K562 (cell line): ENCODE data around the gene PRKCB. TPM values are rescaled to one million over a fixed set of nuclear protein-coding genes. Genes with fewer than 3 reads are reported as not detected.

Source experiments
- ATAC-seq: fragments of 200-7000 bp; cut with Tn5 transposase; 3 replicates; pipeline ENCODE4 v1.9.1; 2020; ENCODE audit warnings: moderate library complexity
- BruUV-seq: library from RNA; stranded (reverse); fragments of 400-500 nt; replicated peaks from 2 replicates; lab custom pipeline; 2021; lab: Mats Ljungman, UMichigan
- CTCF ChIA-PET: fragments of 300-600 bp; formaldehyde crosslinking; extraction: SDS; loops from one replicate; lab custom pipeline; 2021; ENCODE audit warnings: low intra/inter-chr PET ratio; lab: Yijun Ruan, JAX
- POLR2A ChIA-PET: fragments of 300-600, 350-650 bp; sonication (Branson Sonifier 250); formaldehyde crosslinking; extraction: SDS; loops from one replicate; lab custom pipeline; 2021; ENCODE audit warnings: antibody characterized with exemption, inconsistent platforms; lab: Yijun Ruan, JAX
- DNase-seq, 4 experiments: peaks; one replicate each; pipeline versions ENCODE4 v3.0.0 to v3.0.0-alpha.2; 2011 to 2018; ENCODE audit warnings: low spot score in 3 of 4, mixed read lengths in 3 of 4; ENCODE audit errors: extremely low read depth in 1 of 4
- FAIRE-seq: peaks from 2 replicates; lab custom pipeline; 2011; peaks lifted over from hg19 to GRCh38; lab: Jason Lieb, UNC
- H2AFZ ChIP-seq: 2 replicates; pipeline ENCODE4 v1.6.0; 2011; ENCODE audit warnings: low read depth, low read length, control low read depth, inconsistent platforms
- H3K27ac ChIP-seq: fragments of 200-600 bp; 3 replicates; pipeline ENCODE4 v1.8.0; 2011; ENCODE audit warnings: low read depth, mild to moderate bottlenecking, control low read depth, inconsistent platforms, low read length, moderate library complexity, mixed read lengths; ENCODE audit errors: extremely low read depth
- H3K27me3 ChIP-seq, 2 experiments: fragments of 300-600 bp in 1 of 2; 2 replicates in 1 of 2; 3 replicates in 1 of 2; pipeline versions ENCODE4 v1.6.0 to v1.8.0; 2011; ENCODE audit warnings: inconsistent platforms in 2 of 2, low read length in 2 of 2, mild to moderate bottlenecking in 1 of 2, mixed read lengths in 1 of 2, moderate library complexity in 1 of 2; ENCODE audit not compliant: control insufficient read depth in 2 of 2, insufficient read depth in 2 of 2
- H3K36me3 ChIP-seq: fragments of 300-600 bp; 3 replicates; pipeline ENCODE4 v1.8.0; 2011; ENCODE audit warnings: mild to moderate bottlenecking, low read length, inconsistent platforms; ENCODE audit not compliant: control insufficient read depth, insufficient read depth
- H3K4me1 ChIP-seq, 2 experiments: fragments of 200-600 bp in 1 of 2; replicated peaks in 1 of 2; 2 replicates in 1 of 2; 3 replicates in 1 of 2; pipeline versions ENCODE4 v1.5.1 to v1.8.0; 2011; ENCODE audit warnings: inconsistent platforms in 2 of 2, low read length in 2 of 2, mild to moderate bottlenecking in 1 of 2, mixed read lengths in 1 of 2, moderate library complexity in 1 of 2; ENCODE audit not compliant: control insufficient read depth in 2 of 2, insufficient read depth in 2 of 2
- H3K4me2 ChIP-seq: 2 replicates; pipeline ENCODE4 v1.6.1; 2011; ENCODE audit warnings: low read length, control low read depth, inconsistent platforms, mixed read lengths; ENCODE audit not compliant: insufficient read depth
- H3K4me3 ChIP-seq: fragments of 200-600 bp; sonication (generic), shearing (Covaris generic); 2 replicates; pipeline ENCODE4 v1.5.1; 2016; ENCODE audit warnings: control low read depth, inconsistent platforms
- H3K79me2 ChIP-seq: fragments of 200-600 bp; 3 replicates; pipeline ENCODE4 v1.8.0; 2011; ENCODE audit warnings: low read length, inconsistent platforms; ENCODE audit not compliant: control insufficient read depth, insufficient read depth
- H3K9ac ChIP-seq, 2 experiments: 2 replicates each; pipeline versions ENCODE4 v1.6.0 to v1.6.1; 2011; ENCODE audit warnings: low read depth in 2 of 2, low read length in 2 of 2, control low read depth in 1 of 2, inconsistent platforms in 1 of 2, mild to moderate bottlenecking in 1 of 2, mixed read lengths in 1 of 2; ENCODE audit not compliant: insufficient read depth in 1 of 2
- H3K9me1 ChIP-seq: one replicate; pipeline ENCODE4 v1.6.0; 2011; ENCODE audit warnings: inconsistent platforms, mild to moderate bottlenecking, low read length, moderate library complexity; ENCODE audit not compliant: control insufficient read depth, insufficient read depth
- H3K9me3 ChIP-seq: replicated peaks from 2 replicates; pipeline ENCODE4 v1.5.1; 2011; ENCODE audit warnings: low read depth, low read length, inconsistent platforms; ENCODE audit not compliant: control insufficient read depth, insufficient read depth
- H4K20me1 ChIP-seq: replicated peaks from 2 replicates; pipeline ENCODE4 v1.6.1; 2011; ENCODE audit warnings: low read length, inconsistent platforms, mixed read lengths; ENCODE audit not compliant: control insufficient read depth, insufficient read depth
- ARID3B ChIP-seq: fragments of 250-450 bp; sonication (Bioruptor Pico); IDR thresholded peaks from 2 replicates; pipeline ENCODE4 v1.4.0; 2020; ENCODE audit warnings: borderline replicate concordance
- ATF2 ChIP-seq: sonication (generic); formaldehyde crosslinking; IDR thresholded peaks from 2 replicates; pipeline ENCODE4 v1.8.1; 2022; ENCODE audit warnings: missing genetic modification reagents
- FIP1L1 ChIP-seq: fragments of 200-400 bp; formaldehyde crosslinking; IDR thresholded peaks from 2 replicates; pipeline ENCODE4 v1.6.1; 2018; ENCODE audit warnings: mild to moderate bottlenecking, low read depth, low read length; ENCODE audit not compliant: poor library complexity, severe bottlenecking
- JUN ChIP-seq, 2 experiments: sonication (generic) in 1 of 2; formaldehyde crosslinking in 1 of 2; IDR thresholded peaks; 2 replicates each; pipeline versions ENCODE4 v1.6.1 to v1.8.0; 2012 to 2022; ENCODE audit warnings: borderline replicate concordance in 2 of 2, mild to moderate bottlenecking in 2 of 2, improper control_type of control experiment in 1 of 2, low read depth in 1 of 2, low read length in 1 of 2, missing genetic modification reagents in 1 of 2
- MAFG ChIP-seq: fragments of 450-650 bp; conservative IDR thresholded peaks from 2 replicates; pipeline ENCODE4 v1.6.1; 2016; ENCODE audit warnings: missing genetic modification characterization, missing compliant biosample characterization
- MEIS2 ChIP-seq: fragments of 450-650 bp; IDR thresholded peaks from 2 replicates; pipeline ENCODE4 v1.6.1; 2014; ENCODE audit warnings: mild to moderate bottlenecking; ENCODE audit not compliant: partially characterized antibody
- RAD21 ChIP-seq, 2 experiments: fragments of 250-450 bp in 1 of 2; fragments of 450-650 bp in 1 of 2; sonication (Bioruptor Pico) in 1 of 2; formaldehyde crosslinking in 1 of 2; IDR thresholded peaks in 1 of 2; conservative IDR thresholded peaks in 1 of 2; 2 replicates each; pipeline versions ENCODE4 v1.4.0 to v1.8.0; 2020 to 2022; ENCODE audit warnings: mild to moderate bottlenecking in 2 of 2, moderate library complexity in 1 of 2
- RBFOX2 ChIP-seq: fragments of 200-400 bp; formaldehyde crosslinking; IDR thresholded peaks from 2 replicates; pipeline ENCODE4 v1.6.1; 2017; ENCODE audit warnings: low read depth, mild to moderate bottlenecking, low read length, moderate library complexity
- SMARCB1 ChIP-seq: IDR thresholded peaks from 2 replicates; pipeline ENCODE4 v1.6.1; 2011; ENCODE audit warnings: improper control_type of control experiment, low read depth; ENCODE audit not compliant: insufficient read length
- SRSF7 ChIP-seq: fragments of 200-400 bp; formaldehyde crosslinking; optimal IDR thresholded peaks from 2 replicates; pipeline ENCODE3; 2017; ENCODE audit warnings: mild to moderate bottlenecking, low read depth, low read length
- SRSF9 ChIP-seq: fragments of 200-400 bp; formaldehyde crosslinking; IDR thresholded peaks from 2 replicates; pipeline ENCODE4 v1.6.1; 2017; ENCODE audit warnings: low read depth, low read length, borderline replicate concordance
- TEAD2 ChIP-seq: fragments of 450-650 bp; IDR thresholded peaks from 2 replicates; pipeline ENCODE4 v1.6.1; 2016; ENCODE audit warnings: missing genetic modification characterization, control low read depth, missing compliant biosample characterization
- USF1 ChIP-seq: sonication (generic); formaldehyde crosslinking; IDR thresholded peaks from 2 replicates; pipeline ENCODE4 v1.9.0; 2022; ENCODE audit warnings: mild to moderate bottlenecking, missing genetic modification reagents
- ZNF398 ChIP-seq: fragments of 250-450 bp; sonication (Bioruptor Pico); IDR thresholded peaks from 2 replicates; pipeline ENCODE4 v1.8.0; 2021; ENCODE audit warnings: moderate library complexity, mild to moderate bottlenecking, inconsistent platforms
- WGBS: fragments of 100-300 bp; shearing (Covaris generic); methylation state at CpG from one replicate; pipeline ENCODE4 v1.1.6; 2016; ENCODE audit warnings: low coverage, mixed read lengths; ENCODE audit not compliant: insufficient coverage; ENCODE audit errors: missing lambda C conversion rate; 5-methylcytosine and 5-hydroxymethylcytosine counted together
- in situ Hi-C: fragments of 300-500 bp; cut with MboI; formaldehyde crosslinking; loops from 4 replicates; pipeline ENCODE4 v1.15.0; 2018; ENCODE audit warnings: inconsistent platforms, mixed read lengths
- intact Hi-C: fragments of 100-400 bp; cut with micrococcal nuclease; formaldehyde crosslinking; loops from 2 replicates; pipeline ENCODE4 v1.14.2; 2022
- polyA plus RNA-seq, 8 experiments: library from polyadenylated mRNA; depleted of rRNA in 4 of 8; stranded (reverse) in 5 of 8; unstranded in 3 of 8; fragments of >200 nt; fragmentation: Nextera tagmentation in 2 of 8; fragmentation: Illumina TruSeq in 1 of 8; extraction: Ambion mirVana in 2 of 8; extraction: Trizol in 1 of 8; gene quantifications; 2 replicates each; pipeline versions ENCODE4 v1.2.1 to v1.2.3, GENCODE V29; 2011 to 2014; ENCODE audit warnings: inconsistent platforms in 1 of 8, missing spikeins in 1 of 8
- total RNA-seq, 7 experiments: library from RNA; depleted of rRNA in 6 of 7; stranded (reverse); fragments of >200 nt in 6 of 7; fragmentation: Illumina TruSeq in 2 of 7; extraction: Trizol in 2 of 7; gene quantifications; 2 replicates each; pipeline versions ENCODE4 v1.2.1 to v1.2.3, GENCODE V29; 2011 to 2021; ENCODE audit warnings: low replicate concordance in 1 of 7

PRKCB gene
- total and polyA plus RNA-seq, 9 of the 15 experiments (the other 6 are each of a cell fraction or from before 2014, with no cell fraction given), result 49.9 to 276 (median 148) TPM

- TF ChIP-seq USF1 (CRISPR knock-in tag) (no peak), TEAD2 (tag) (no peak), SRSF7 (no peak), RBFOX2 (no peak), ARID3B (CRISPR knock-in tag) (no peak), MEIS2 (no peak), MAFG (no peak)
Observed at GRCh38 chr16:24206926-24207325, 371.1 kb downstream of the PRKCB start (continued).

GRCh38 chr16:24208710-24209109 lies 372.9 kb downstream of the PRKCB start:
- TF ChIP-seq ZNF398 (CRISPR knock-in tag) (no peak), SMARCB1 (no peak), SRSF9 (no peak), JUN (IDR thresholded peaks at IDR 0.05; ENCODE audit: borderline replicate concordance, low read depth, low read length) (no peak), JUN (CRISPR knock-in tag; IDR thresholded peaks at IDR 0.05; ENCODE audit: borderline replicate concordance) (no peak), FIP1L1 (no peak), RAD21 (CRISPR knock-in tag; conservative IDR thresholded peaks at IDR 0.05 in 1 of 2, IDR thresholded peaks at IDR 0.05 in 1 of 2) (no peak), ATF2 (CRISPR knock-in tag) (no peak)
- Histone ChIP-seq H3K36me3 (peaks cover 83% of the 10 kb centered on the region), H3K27ac (no peak overlapping the region), H3K79me2 (no peaks in the 10 kb centered on the region; the same call in 2 of the 3 replicates), H3K9me3 (no peaks in the 10 kb centered on the region), H3K9ac (no peak overlapping the region), H3K9me1 (no peaks in the 10 kb centered on the region), H3K27me3 (no peaks in the 10 kb centered on the region), H3K4me2 (no peak overlapping the region), H3K4me3 (no peak overlapping the region), H3K4me1 (peaks cover 0 to 6% of the 10 kb centered on the region in 2 experiments; a peak in 1 of 5 replicates), H2AFZ (no peak overlapping the region), H4K20me1 (peaks cover 2% of the 10 kb centered on the region; the same call in 1 of the 2 replicates)
- intact Hi-C loops (loop anchor here (10.0 kb wide), 1 partner anchor 134 kb away; no protein-coding TSS in a partner anchor), in situ Hi-C loops (no loop called here)
- no peak for DNase-seq
- ChIA-PET CTCF (no interaction called here), POLR2A (interaction anchor here (0.6 to 1.7 kb wide), 3 partner anchors 8 to 170 kb away, joined by 3 to 5 read pairs (median 4); no protein-coding TSS in a partner anchor)
- no peak for ATAC-seq
- WGBS, result 86% methylated on average over 5 of the region's 5 CpGs
- no peak for FAIRE-seq
- no TSS peak for BruUV-seq
